ENCODE measurements around the gene ALAS1. TPM values are rescaled to one million over a fixed set of nuclear protein-coding genes. Genes with fewer than 3 reads are reported as not detected.

Gene ALAS1
- total and polyA plus RNA-seq, 8 donors, result 19.6 to 75.3 (median 39.1) TPM

- Histone ChIP-seq H3K27me3 (no peaks in the 10 kb centered on the region), H3K4me3 (no peak overlapping the region), H3K27ac (peak overlapping the region; percentile 81 to 94 (median 85)), H3K4me1 (peaks cover 45 to 73% (median 56%) of the 10 kb centered on the region in 4 donors), H3K9me3 (no peaks in the 10 kb centered on the region), H3K36me3 (peaks cover 23 to 33% (median 23%) of the 10 kb centered on the region in 4 donors)
- TF ChIP-seq POLR2AphosphoS5 (IDR thresholded peaks at IDR 0.05) (no peak), CTCF (IDR thresholded peaks at IDR 0.05) (no peak), POLR2A (IDR thresholded peaks at IDR 0.05) (no peak), EP300 (IDR thresholded peaks at IDR 0.05) (no peak)
- 45 to 75% (median 56%) methylated on average over 8 to 12 of the region's 12 CpGs for WGBS, 5 donors
- intact Hi-C loops (cut with DNase I; ENCODE audit: low total_unique reads), result no loop called here
- peak in 1 of 2 donors; percentile 67 for DNase-seq
These were observed 20.5 kb downstream of the ALAS1 start for GRCh38 chr3:52218454-52218853.

DNA sequence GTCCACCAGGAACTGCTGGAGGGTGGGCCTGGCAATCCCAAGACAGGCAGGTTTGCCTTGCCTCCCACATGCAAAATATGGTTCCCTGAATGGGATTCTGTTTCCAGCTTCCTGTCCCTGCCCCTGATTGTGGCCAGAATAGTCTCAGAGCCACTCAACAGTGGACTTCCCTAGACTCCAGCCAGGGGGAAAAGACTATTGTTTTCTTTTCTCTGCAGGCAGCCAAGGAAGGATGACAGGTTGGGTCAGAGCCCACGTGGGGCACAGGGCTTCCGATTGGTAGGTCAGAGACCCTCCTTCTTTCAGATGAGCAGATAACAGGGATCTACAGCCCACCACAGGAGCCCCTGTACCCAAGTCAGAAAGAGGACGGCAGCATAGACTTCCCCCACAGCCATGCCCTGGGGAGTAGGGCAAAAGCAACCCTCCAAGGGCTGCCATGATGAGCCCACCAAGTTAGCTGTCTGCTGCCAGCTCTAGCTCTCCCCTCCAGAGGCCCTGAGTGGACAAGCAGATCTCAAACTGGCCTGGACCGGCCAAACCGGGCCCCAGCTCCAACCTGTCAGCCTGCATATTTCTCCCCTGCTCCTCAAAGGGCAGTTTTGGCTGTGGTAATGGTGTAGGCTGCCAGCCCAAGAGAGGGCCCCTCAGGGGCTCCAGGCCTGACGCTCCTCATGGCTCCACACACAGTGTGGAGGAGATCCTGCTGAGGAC, 21.1 kb downstream of the ALAS1 start:
- Histone ChIP-seq H3K27ac (peak overlapping the region; percentile 81 to 94 (median 85)), H3K27me3 (no peaks in the 10 kb centered on the region), H3K4me1 (peaks cover 45 to 73% (median 56%) of the 10 kb centered on the region in 4 donors), H3K4me3 (no peak overlapping the region), H3K9me3 (no peaks in the 10 kb centered on the region), H3K36me3 (peaks cover 17 to 27% (median 17%) of the 10 kb centered on the region in 4 donors)
- intact Hi-C loops (cut with DNase I; ENCODE audit: low total_unique reads), result no loop called here
- DNase-seq, result peak; percentile 71 to 79
- 25 to 56% (median 37%) methylated on average over 3 to 6 of the region's 6 CpGs for WGBS, 5 donors
- TF ChIP-seq CTCF (IDR thresholded peaks at IDR 0.05) (no peak), POLR2A (IDR thresholded peaks at IDR 0.05) (no peak)

GRCh38 chr3:52220380-52221026, 22.5 kb downstream of the ALAS1 start:
- intact Hi-C loops (cut with DNase I; ENCODE audit: low total_unique reads), result loop anchor here (5.0 kb wide), 1 partner anchor 122 kb away; no protein-coding TSS in a partner anchor
- WGBS, 5 donors, result 15 to 30% (median 29%) methylated on average over 7 to 9 of the region's 9 CpGs
- peak overlapping the region in 1 of 5 donors; percentile 85 for H3K27ac ChIP-seq

More at GRCh38 chr3:52220380-52221026, 22.5 kb downstream of the ALAS1 start:
- peaks cover 45 to 70% (median 56%) of the 10 kb centered on the region in 4 donors for H3K4me1 ChIP-seq
- H3K4me3 ChIP-seq, result no peak overlapping the region
- peaks cover 2 to 13% (median 3%) of the 10 kb centered on the region in 4 donors for H3K36me3 ChIP-seq
- DNase-seq, result peak; percentile 87 to 93
- no peaks in the 10 kb centered on the region for H3K27me3 ChIP-seq
- TF ChIP-seq POLR2AphosphoS5 (IDR thresholded peaks at IDR 0.05), result peak in 2 of 3 donors; percentile 30 to 50
- no peak for TF ChIP-seq EP300 (IDR thresholded peaks at IDR 0.05)
- peak in 5 of 7 experiments; percentile 68 to 93 (median 87) for TF ChIP-seq CTCF (IDR thresholded peaks at IDR 0.05)
- no peaks in the 10 kb centered on the region for H3K9me3 ChIP-seq
